Psoas muscle (tissue), 8 donors: Measurements from ENCODE around the gene CACNA1A. TPM values are rescaled to one million over a fixed set of nuclear protein-coding genes. Genes with fewer than 3 reads are reported as not detected.

Experiments used
- ATAC-seq, 4 donors: fragments of 200-7000 bp; cut with Tn5 transposase; one replicate each; pipeline ENCODE4 v1.9.1; 2020; ENCODE audit warnings: moderate library complexity in 3 of 4, mild to moderate bottlenecking in 2 of 4
- DNase-seq, 2 donors: peaks; one replicate each; pipeline ENCODE4 v3.0.0-alpha.2; 2020
- H3K27ac ChIP-seq: fragments of 200-600 bp; one replicate; pipeline ENCODE4 v1.8.0; 2022
- H3K27me3 ChIP-seq, 3 donors: fragments of 200-600 bp in 1 of 3; one replicate each; pipeline versions ENCODE4 v1.6.1 to v1.8.0; 2013 to 2022; ENCODE audit warnings: low read length in 2 of 3, mild to moderate bottlenecking in 2 of 3, moderate library complexity in 1 of 3; ENCODE audit not compliant: insufficient read depth in 3 of 3
- H3K36me3 ChIP-seq, 2 donors: fragments of 200-600 bp in 1 of 2; one replicate each; pipeline versions ENCODE4 v1.6.1 to v1.8.0; 2013 to 2022; ENCODE audit warnings: low read depth in 1 of 2, mild to moderate bottlenecking in 1 of 2, moderate library complexity in 1 of 2; ENCODE audit not compliant: insufficient read depth in 1 of 2
- H3K4me1 ChIP-seq: fragments of 200-600 bp; one replicate; pipeline ENCODE4 v1.8.0; 2022
- H3K4me3 ChIP-seq: fragments of 200-600 bp; one replicate; pipeline ENCODE4 v1.8.0; 2022; ENCODE audit warnings: mild to moderate bottlenecking
- H3K9me3 ChIP-seq: fragments of 200-600 bp; one replicate; pipeline ENCODE4 v1.8.0; 2022
- WGBS, 3 donors: extraction: QIAGEN DNeasy Blood & Tissue Kit; methylation state at CpG; one replicate each; pipeline versions ENCODE4 v1.1.6 to v1.1.7; 2013; 5-methylcytosine and 5-hydroxymethylcytosine counted together
- intact Hi-C, 2 donors: fragments of 100-400 bp; cut with DNase I; formaldehyde crosslinking; loops; one replicate each; pipeline versions ENCODE4 v1.11.0 to v1.14.2; 2022
- polyA plus RNA-seq, 3 donors: library from polyadenylated mRNA; stranded (reverse); fragments of 200-250 nt; gene quantifications; one replicate each; pipeline ENCODE4 v1.2.3, GENCODE V29; 2013
- total RNA-seq, 4 donors: library from RNA; stranded (reverse); fragmentation: NEBNext Ultra II Directional in 2 of 4; extraction: Animal tissue kit (Norgen Biotek cat#: 25700) in 2 of 4; gene quantifications; one replicate each; pipeline versions ENCODE4 v1.2.1 to v1.2.4, GENCODE V29; 2021 to 2023
- TF ChIP-seq, protein P1 (sequence below): fragments of 200-600 bp; IDR thresholded peaks from one replicate; pipeline ENCODE4 v1.8.0; 2022; ENCODE audit warnings: antibody characterized with exemption
- donor health status: healthy with polysubstance abuse.
- donor health status: DM: no; HTN: no; CAD: no; lungs with moderate emphysema.
- donor health status: Bipolar disorder and iron deficiency.
- donor health status: healthy.
- donor health status: DM: yes; HTN: yes; CAD: no.
- donor health status: DM: no; HTN: no; CAD: no.
- donor health status: DM: no; HTN: no; CAD: no.
- donor health status: DM: yes; HTN: yes; CAD: no.

The CACNA1A gene
- total and polyA plus RNA-seq, 7 donors, result 0.14 to 0.60 (median 0.36) TPM

DNA sequence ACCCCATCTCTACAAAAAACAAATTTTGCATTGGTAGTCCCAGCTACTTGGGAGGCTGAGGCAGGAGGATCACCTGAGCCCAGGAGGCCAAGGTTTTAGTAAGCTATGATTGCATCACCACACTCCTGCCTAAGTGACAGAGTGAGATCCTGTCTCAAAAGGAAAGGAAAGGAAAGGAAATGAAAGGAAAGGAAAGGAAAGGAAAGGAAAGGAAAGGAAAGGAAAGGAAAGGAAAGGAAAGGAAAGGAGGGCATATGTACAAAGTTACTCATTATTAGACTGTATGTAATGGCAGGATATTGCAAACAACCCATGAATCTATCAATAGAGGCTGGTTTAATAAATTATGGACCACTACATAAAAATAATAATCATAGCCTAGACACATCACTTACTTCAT is 40.8 kb upstream of the CACNA1A start:
- Histone ChIP-seq H3K4me3 (no peak overlapping the region), H3K36me3 (no peaks in the 10 kb centered on the region), H3K27ac (no peak overlapping the region), H3K4me1 (no peaks in the 10 kb centered on the region), H3K27me3 (peaks cover 0 to 3% (median 2%) of the 10 kb centered on the region in 3 donors), H3K9me3 (peaks cover 9% of the 10 kb centered on the region)
- DNase-seq (no peak), ATAC-seq (no peak)
- intact Hi-C loops, result no loop called here
- TF ChIP-seq, protein P1, sequence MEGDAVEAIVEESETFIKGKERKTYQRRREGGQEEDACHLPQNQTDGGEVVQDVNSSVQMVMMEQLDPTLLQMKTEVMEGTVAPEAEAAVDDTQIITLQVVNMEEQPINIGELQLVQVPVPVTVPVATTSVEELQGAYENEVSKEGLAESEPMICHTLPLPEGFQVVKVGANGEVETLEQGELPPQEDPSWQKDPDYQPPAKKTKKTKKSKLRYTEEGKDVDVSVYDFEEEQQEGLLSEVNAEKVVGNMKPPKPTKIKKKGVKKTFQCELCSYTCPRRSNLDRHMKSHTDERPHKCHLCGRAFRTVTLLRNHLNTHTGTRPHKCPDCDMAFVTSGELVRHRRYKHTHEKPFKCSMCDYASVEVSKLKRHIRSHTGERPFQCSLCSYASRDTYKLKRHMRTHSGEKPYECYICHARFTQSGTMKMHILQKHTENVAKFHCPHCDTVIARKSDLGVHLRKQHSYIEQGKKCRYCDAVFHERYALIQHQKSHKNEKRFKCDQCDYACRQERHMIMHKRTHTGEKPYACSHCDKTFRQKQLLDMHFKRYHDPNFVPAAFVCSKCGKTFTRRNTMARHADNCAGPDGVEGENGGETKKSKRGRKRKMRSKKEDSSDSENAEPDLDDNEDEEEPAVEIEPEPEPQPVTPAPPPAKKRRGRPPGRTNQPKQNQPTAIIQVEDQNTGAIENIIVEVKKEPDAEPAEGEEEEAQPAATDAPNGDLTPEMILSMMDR, result no peak

DNA sequence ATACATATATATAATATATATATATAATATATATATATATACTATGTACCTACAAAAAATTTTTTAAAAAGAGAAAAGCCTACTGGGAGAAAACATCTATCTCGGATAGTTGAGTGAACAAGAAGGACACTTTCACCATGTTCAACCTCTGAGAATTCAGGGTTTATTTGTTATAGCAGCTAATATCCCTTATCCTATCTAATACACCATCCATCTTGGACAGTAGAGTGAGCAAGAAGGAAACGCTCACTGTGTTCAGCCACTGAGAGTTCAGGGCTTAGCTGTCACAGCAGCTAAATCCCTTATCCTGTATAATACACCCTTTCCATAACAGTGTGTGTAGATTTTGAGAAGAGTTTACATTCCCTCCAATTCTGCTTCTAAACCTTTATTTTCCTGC is 38.1 kb upstream of the CACNA1A start:
- no peak for DNase-seq
- Histone ChIP-seq H3K27me3 (peaks cover 0 to 7% (median 3%) of the 10 kb centered on the region in 3 donors), H3K27ac (no peak overlapping the region), H3K9me3 (peaks cover 9% of the 10 kb centered on the region), H3K4me3 (no peak overlapping the region), H3K4me1 (no peaks in the 10 kb centered on the region), H3K36me3 (no peaks in the 10 kb centered on the region)
- 78 to 83% (median 82%) methylated on average over 2 of the region's 2 CpGs for WGBS, 3 donors
- intact Hi-C loops, result no loop called here
- TF ChIP-seq, protein P1, result no peak
- no peak for ATAC-seq

DNA sequence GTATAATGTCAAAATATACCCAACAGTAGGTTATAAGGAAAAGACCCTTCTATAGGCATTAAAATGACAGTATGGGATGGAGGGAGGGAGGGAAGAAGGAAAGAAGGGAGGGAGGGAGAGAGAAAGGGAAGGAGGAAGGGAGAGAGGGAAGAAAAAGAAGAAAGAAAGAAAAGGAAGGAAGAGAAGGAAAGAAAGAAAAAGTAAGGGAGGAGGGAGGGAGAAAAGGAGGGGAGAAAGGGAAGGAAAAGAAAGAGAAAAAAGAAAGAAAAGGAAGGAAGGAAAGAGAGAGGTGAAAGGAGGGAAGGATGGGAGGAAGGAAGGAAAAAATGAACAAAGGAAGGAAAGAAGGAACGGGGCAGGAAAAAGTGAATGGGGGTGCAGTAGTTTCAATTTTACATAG is 35.3 kb upstream of the CACNA1A start:
- intact Hi-C loops, result no loop called here
- no peaks in the 10 kb centered on the region for H3K4me1 ChIP-seq
- WGBS, 3 donors, result 43 to 48% (median 45%) methylated on average over 1 of the region's 1 CpG
- H3K27ac ChIP-seq, result no peak overlapping the region
- peaks cover 0 to 7% (median 3%) of the 10 kb centered on the region in 3 donors for H3K27me3 ChIP-seq
- TF ChIP-seq, protein P1, result no peak
- no peak overlapping the region for H3K4me3 ChIP-seq
- peaks cover 9% of the 10 kb centered on the region for H3K9me3 ChIP-seq
- ATAC-seq (no peak), DNase-seq (no peak)
- H3K36me3 ChIP-seq, result no peaks in the 10 kb centered on the region

DNA sequence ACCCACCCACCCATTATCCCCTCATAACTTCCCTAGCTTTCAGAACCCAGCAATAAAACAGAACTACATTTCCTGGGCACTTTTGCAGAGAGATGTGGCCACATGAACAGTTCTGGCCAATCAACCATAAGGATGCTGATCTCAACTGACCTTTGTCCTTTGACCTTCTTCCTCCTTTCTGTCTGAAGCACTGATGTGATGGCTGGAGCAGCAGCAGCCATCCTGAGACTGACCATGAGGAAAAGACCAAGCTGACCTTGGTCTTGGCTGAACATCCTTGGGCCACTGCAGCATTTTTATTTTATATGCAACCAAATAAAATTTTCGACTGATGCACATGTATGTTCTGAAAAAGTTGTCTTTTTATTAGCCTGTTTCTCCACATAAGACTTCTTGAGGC is 33.1 kb upstream of the CACNA1A start:
- Histone ChIP-seq H3K9me3 (peaks cover 3% of the 10 kb centered on the region), H3K27ac (no peak overlapping the region), H3K4me3 (no peak overlapping the region), H3K27me3 (peaks cover 0 to 4% (median 3%) of the 10 kb centered on the region in 3 donors), H3K4me1 (no peaks in the 10 kb centered on the region), H3K36me3 (no peaks in the 10 kb centered on the region)
- WGBS, 3 donors, result 54 to 69% (median 54%) methylated on average over 1 of the region's 1 CpG
- no peak for ATAC-seq
- intact Hi-C loops, result no loop called here
- no peak for DNase-seq
- TF ChIP-seq, protein P1, result no peak

DNA sequence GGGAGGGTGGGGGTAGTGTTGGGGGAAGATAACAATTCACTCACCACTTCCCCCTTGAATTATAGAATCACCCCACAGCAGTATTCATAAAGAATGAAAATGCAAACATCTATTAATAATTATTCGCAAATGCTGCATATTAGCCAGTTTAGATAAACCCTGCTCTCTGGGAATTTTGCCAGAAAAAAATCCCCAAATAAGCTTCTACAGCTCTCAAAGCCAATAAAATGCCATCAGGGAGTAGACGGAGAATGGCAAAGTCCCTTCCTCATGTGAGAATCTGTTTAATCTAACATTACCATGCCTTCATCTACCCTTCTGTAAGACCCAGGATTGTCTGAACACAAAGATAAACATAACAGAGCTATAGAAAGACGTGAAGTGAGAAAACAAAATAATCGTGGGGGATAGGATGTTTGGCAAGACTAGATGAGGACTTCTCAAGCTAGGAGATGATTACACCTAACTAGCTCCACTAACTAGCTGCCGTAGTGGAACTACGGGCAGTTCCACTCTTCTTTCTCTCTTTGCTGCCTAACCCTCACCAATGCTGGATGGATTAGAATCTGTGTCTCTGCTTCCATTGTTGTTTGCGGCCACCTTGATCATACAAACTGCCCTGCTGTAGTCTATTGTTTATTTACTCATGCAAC is 32.4 kb upstream of the CACNA1A start:
- H3K4me1 ChIP-seq, result no peaks in the 10 kb centered on the region
- no peaks in the 10 kb centered on the region for H3K36me3 ChIP-seq
- peaks cover 0 to 4% (median 3%) of the 10 kb centered on the region in 3 donors for H3K27me3 ChIP-seq
- H3K4me3 ChIP-seq, result no peak overlapping the region
- H3K9me3 ChIP-seq, result peaks cover 3% of the 10 kb centered on the region
- H3K27ac ChIP-seq, result no peak overlapping the region
- DNase-seq (no peak), ATAC-seq (no peak)
- TF ChIP-seq, protein P1, result no peak
- WGBS, 3 donors, result 54 to 58% (median 56%) methylated on average over 7 of the region's 7 CpGs
- intact Hi-C loops, result no loop called here
